ENCODE results near the gene RPL13.
A peak's percentile ranks its signal among the peaks of the same experiment; 100 is the strongest.

RPL13 gene

DNA sequence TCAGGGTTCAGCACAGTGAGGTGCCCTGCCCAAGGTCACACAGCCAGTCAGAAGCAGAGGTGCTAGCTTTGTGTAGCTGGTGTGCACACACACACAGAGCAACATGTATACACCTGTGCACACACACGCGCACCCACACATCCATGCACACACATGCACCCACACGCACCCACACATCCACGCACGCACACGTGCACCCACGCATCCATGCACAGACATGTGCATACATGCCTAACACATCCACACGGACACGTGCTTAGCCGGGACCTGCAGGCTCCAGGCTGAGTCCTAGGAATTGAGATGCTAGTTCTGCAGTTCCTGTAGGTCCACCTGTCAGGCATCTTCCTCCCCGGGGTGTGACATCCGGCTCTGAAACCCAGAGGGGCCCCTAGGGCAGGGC is 39.9 kb downstream of the RPL13 start:
- peaks cover 9% of the 10 kb centered on the region; the same call in 1 of the 2 replicates for H3K4me1 ChIP-seq (ENCODE audit: insufficient read depth, low read length)
- H3K36me3 ChIP-seq (ENCODE audit: insufficient read depth, low read length) = no peaks in the 10 kb centered on the region
- no peaks in the 10 kb centered on the region for H3K9me3 ChIP-seq (ENCODE audit: control insufficient read depth, insufficient read depth, low read length)
- no peak overlapping the region for H3K9ac ChIP-seq (ENCODE audit: low read depth, low read length)

DNA sequence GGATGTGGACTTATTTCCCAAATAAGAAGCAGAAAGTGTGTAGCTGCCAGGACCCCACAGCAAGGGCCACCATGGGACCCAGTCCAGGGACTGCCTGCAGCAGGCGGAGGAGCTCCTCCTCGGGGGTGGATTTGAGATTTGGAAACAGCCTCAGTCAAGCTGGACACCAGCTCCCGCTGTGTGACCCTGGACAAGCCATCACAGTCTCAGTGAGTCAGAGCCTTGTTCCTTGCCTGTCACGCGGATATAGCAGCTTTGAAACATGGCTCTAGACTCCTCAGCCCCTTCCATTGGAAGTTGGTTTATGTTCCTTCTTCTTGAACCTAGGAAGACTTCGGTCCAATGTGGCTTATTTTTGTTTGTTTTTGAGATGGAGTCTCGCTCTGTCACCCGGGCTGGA is 40.5 kb downstream of the RPL13 start:
- Histone ChIP-seq H3K4me1 (ENCODE audit: insufficient read depth, low read length) (peaks cover 9% of the 10 kb centered on the region; the same call in 1 of the 2 replicates), H3K36me3 (ENCODE audit: insufficient read depth, low read length) (no peaks in the 10 kb centered on the region), H3K9me3 (ENCODE audit: control insufficient read depth, insufficient read depth, low read length) (no peaks in the 10 kb centered on the region), H3K9ac (ENCODE audit: low read depth, low read length) (no peak overlapping the region)

DNA sequence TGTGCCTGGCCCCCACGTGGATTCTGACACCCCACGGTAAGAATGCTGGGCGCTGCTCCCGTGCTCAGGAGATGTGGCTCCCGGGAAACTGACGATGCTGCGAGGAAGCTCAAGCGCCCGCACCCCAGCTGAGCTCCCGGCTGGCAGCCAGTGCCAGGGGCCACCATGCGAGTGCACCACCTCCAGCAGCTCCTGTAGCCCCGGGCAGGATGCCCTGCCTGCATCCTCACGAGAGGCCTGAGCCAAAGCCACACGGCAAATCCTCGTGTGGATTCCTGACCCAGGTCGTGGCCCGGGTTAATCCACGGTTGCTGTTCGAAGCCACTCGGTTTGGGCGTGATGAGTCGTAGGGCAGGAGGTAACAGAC is 41.4 kb downstream of the RPL13 start:
- Histone ChIP-seq H3K36me3 (ENCODE audit: insufficient read depth, low read length) (no peaks in the 10 kb centered on the region), H3K9ac (ENCODE audit: low read depth, low read length) (no peak overlapping the region), H3K4me1 (ENCODE audit: insufficient read depth, low read length) (peaks cover 9% of the 10 kb centered on the region; the same call in 1 of the 2 replicates), H3K9me3 (ENCODE audit: control insufficient read depth, insufficient read depth, low read length) (no peaks in the 10 kb centered on the region)

DNA sequence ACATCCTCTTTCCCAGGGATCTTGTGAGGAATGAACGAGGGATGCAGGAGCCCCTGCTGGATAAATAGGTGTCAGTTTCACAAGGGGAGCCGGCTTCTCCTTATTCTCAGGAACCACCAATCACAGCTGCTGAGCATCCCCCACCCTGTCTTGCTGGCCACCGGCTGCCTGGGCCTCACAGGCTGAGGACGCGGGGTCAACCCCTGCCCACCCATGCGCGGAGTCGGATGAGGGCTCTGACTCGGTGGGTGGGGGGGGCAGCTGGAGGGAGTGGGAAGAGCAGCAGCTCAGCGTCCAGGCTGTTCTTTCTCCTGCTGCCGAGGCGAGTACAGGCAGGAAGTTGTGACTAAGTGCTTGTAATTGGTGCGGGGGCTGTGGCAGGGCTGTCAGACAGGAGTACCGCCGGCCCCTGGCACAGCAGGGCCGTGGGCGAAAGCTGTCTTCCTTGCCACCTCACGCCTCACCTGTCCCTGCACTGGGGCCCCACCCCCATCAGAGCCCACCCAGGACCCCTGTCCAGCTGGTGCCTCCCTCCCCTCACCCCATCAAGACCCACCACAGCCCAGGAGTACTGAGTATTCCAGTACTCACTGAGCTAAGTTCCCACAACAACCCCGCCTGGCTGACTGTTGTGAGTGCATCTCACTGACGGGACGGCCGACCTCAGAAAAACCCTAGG is 41.9 kb downstream of the RPL13 start:
- Histone ChIP-seq H3K9me3 (ENCODE audit: control insufficient read depth, insufficient read depth, low read length) (no peaks in the 10 kb centered on the region), H3K9ac (ENCODE audit: low read depth, low read length) (peak overlapping the region; percentile 18), H3K36me3 (ENCODE audit: insufficient read depth, low read length) (no peaks in the 10 kb centered on the region), H3K4me1 (ENCODE audit: insufficient read depth, low read length) (peaks cover 9% of the 10 kb centered on the region; the same call in 1 of the 2 replicates)

DNA sequence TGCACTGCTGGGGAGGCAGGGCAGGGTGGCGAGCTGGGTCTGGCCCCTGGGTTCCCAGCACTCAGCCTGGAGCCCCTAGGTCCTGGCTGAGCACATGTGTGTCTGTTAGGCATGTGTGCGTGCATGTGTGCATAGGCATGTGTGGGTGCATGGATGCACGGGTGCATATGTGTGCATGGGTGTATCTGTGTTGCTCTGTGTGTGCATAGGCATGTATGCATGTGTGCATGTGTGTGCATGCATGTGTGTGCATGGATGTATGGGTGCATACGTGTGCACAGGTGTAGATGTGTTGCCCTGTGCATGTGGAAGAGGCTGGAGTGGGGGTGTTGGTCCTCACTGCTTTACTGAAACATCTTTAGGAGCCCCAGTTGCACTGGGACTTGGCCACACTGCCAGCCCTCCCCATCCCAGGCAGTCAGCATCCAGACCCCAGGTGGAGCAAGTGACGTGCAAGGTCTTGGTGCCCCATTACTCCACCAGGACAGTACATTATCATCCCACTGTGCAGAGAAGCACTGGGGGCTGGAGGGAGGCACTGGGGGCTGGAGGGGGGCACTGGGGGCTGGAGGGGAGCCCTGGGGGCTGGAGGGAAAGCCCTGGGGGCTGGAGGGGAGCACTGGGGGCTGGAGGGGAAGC is 42.6 kb downstream of the RPL13 start:
- Histone ChIP-seq H3K9ac (ENCODE audit: low read depth, low read length) (no peak overlapping the region), H3K4me1 (ENCODE audit: insufficient read depth, low read length) (peaks cover 9% of the 10 kb centered on the region; the same call in 1 of the 2 replicates)

DNA sequence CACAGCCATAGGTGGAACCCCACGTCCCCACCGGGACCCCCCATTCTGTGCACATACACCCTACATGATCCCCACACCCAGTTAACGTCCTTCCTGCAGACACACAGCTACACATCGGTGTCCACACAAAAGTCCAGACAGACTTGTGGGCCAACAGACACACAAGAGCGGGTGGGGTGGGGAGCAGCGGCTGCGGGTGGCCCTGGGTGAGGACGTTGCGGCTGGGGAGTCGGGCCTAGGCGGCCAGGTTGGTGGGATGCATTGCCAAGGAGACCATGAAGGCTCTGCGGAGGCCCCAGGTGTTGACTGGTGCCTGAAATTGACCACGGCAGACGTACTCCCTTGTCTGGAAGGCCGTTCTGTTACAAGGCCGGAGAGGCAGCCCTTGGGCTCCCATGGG is 44.3 kb downstream of the RPL13 start:
- Histone ChIP-seq H3K9me3 (ENCODE audit: control insufficient read depth, insufficient read depth, low read length) (no peaks in the 10 kb centered on the region), H3K9ac (ENCODE audit: low read depth, low read length) (no peak overlapping the region), H3K4me1 (ENCODE audit: insufficient read depth, low read length) (peaks cover 9% of the 10 kb centered on the region; the same call in 1 of the 2 replicates), H3K36me3 (ENCODE audit: insufficient read depth, low read length) (no peaks in the 10 kb centered on the region)

More for the DNA sequence above, 42.6 kb downstream of the RPL13 start:
- H3K9me3 ChIP-seq (ENCODE audit: control insufficient read depth, insufficient read depth, low read length) = no peaks in the 10 kb centered on the region
- no peaks in the 10 kb centered on the region for H3K36me3 ChIP-seq (ENCODE audit: insufficient read depth, low read length)

DNA sequence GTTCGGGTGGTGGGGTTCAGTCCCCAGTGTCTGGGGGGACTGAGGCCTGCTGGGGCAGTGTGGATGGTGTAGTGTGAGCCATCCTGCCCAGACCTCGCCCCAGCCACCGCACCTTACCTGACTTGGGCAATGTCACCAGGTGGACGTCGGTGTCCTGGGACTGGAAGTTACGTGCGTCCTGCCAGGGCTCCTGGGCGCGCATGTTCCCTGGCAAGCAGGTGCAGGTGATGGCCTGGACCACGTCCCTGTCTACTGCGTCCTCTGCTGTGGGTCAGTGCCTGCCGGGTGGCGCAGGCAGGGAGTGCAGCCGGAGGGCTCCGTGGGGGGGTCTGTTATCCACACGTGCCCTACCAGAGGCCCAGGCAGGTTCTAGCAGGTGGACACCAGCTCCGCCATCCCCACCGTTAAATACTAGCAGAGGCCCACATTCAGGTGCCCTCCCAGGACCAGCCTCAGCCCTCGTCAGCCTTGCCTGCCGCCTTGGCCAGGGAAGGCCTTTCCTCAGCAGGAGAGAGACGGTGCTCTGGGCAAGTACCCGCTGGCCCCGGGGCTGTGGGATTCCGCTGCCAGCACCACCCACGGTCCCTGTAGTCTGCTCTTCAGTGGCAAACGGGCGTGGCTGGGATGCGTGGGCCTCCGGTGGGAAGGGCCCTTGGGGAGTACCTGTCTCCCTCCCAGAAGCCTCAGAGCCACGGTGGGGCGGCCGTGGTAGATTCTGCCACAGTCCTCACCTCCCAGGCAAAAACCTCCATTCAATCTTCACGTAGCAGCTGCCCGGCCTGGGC is 44.9 kb downstream of the RPL13 start:
- H3K9ac ChIP-seq (ENCODE audit: low read depth, low read length) = no peak overlapping the region
- no peaks in the 10 kb centered on the region for H3K9me3 ChIP-seq (ENCODE audit: control insufficient read depth, insufficient read depth, low read length)
- no peaks in the 10 kb centered on the region for H3K36me3 ChIP-seq (ENCODE audit: insufficient read depth, low read length)
- H3K4me1 ChIP-seq (ENCODE audit: insufficient read depth, low read length) = peaks cover 9% of the 10 kb centered on the region; the same call in 1 of the 2 replicates

DNA sequence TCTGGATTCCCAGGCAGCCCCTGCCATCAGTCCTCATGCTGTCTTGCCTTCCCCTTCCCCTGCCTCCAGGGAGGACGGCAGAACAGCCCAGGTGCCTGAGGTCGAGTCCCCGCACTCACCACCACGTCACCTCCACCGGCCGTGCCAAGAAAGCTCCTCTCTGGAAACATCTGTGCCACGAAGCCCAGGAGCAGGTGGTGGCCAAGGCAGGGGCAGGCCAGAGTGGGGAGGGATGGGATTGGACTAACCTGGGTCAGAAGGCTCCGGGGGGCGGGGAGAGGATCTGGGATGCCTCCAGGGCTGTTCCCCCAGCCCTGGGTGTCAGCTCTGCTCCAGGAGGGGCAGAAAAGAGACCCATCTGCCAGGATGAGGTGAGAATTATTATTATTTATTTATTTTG is 45.5 kb downstream of the RPL13 start:
- Histone ChIP-seq H3K9me3 (ENCODE audit: control insufficient read depth, insufficient read depth, low read length) (no peaks in the 10 kb centered on the region), H3K36me3 (ENCODE audit: insufficient read depth, low read length) (no peaks in the 10 kb centered on the region), H3K9ac (ENCODE audit: low read depth, low read length) (no peak overlapping the region), H3K4me1 (ENCODE audit: insufficient read depth, low read length) (peaks cover 9% of the 10 kb centered on the region; the same call in 1 of the 2 replicates)

DNA sequence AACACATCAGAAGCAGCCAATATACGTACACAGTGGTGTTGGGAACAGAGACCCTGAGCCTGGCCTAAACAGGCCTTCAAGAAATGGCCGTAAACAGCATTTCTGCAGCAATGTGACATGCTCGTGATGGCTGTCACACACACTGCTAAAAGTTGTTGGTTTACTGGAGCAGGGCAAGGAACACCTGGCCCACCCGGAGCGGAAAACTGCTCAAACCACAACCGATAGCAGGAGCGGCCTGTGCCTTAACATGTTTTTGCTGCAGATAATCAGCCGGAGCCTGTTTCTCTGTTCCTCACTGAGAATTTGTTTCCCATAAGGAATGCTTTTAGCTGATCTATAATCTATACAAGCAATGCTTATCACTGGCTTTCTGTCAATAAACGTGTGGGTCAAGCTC is 47.0 kb downstream of the RPL13 start:
- Histone ChIP-seq H3K36me3 (ENCODE audit: insufficient read depth, low read length) (no peaks in the 10 kb centered on the region), H3K9me3 (ENCODE audit: control insufficient read depth, insufficient read depth, low read length) (no peaks in the 10 kb centered on the region), H3K9ac (ENCODE audit: low read depth, low read length) (no peak overlapping the region), H3K4me1 (ENCODE audit: insufficient read depth, low read length) (peaks cover 4% of the 10 kb centered on the region; the same call in 1 of the 2 replicates)

DNA sequence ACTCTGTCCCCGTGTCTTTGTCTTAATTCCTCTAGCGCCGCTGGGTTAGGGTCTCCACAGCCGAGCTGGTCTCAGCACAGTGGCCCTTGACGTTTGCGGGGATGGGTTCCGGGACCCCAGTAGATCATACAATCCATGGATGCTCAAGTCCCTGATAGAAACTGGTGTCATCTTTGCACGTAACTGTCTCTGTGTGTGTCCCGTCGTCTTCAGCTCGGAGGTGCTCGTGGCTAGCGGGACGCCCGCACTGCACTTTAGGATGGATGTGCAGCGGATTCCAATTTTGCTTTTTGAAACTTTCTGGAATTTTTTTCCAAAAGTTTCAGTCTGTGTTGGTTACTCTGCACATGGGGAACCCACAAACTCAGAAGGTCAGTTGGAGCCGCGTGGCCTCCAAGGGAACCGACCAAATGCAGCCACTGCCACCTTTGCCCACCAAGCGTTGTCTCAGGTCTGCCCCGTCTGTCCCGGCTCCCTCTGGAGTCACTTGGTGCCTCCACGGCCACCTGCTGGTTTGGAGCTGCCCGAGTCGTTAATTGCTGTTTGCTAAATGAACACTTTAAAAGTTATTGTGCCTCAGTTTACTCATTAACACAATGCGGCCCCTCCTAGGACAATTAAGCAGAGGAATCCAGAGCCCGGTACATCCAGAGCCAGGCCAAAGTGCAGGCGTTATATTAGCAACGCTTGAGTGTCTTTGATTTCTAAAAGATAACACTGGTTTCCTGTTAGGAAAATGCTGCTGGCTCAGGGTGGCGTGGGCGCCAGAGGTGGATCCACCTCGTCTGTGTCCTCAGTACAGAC is 47.7 kb downstream of the RPL13 start:
- H3K36me3 ChIP-seq (ENCODE audit: insufficient read depth, low read length) = no peaks in the 10 kb centered on the region
- no peak overlapping the region for H3K9ac ChIP-seq (ENCODE audit: low read depth, low read length)
- no peaks in the 10 kb centered on the region for H3K9me3 ChIP-seq (ENCODE audit: control insufficient read depth, insufficient read depth, low read length)
- peaks cover 4% of the 10 kb centered on the region; the same call in 1 of the 2 replicates for H3K4me1 ChIP-seq (ENCODE audit: insufficient read depth, low read length)

DNA sequence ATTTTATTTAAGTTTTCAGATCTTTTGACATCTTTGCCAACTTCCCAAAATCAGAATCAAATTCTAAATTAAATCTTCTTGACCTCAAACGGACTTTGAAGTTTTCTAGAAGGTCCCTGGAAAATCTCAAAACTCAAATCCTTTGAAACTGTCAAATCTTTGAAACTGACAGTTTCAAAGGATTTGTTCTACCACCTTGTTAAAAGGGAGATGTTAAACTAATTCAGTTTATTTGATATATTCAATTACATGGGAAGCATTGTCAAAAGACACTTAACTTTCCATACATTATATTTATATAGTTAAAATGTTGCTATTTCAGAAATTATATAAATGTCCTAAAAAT is 49.6 kb downstream of the RPL13 start:
- Histone ChIP-seq H3K36me3 (ENCODE audit: insufficient read depth, low read length) (no peaks in the 10 kb centered on the region), H3K4me1 (ENCODE audit: insufficient read depth, low read length) (peaks cover 5% of the 10 kb centered on the region; the same call in 1 of the 2 replicates), H3K9me3 (ENCODE audit: control insufficient read depth, insufficient read depth, low read length) (no peaks in the 10 kb centered on the region), H3K9ac (ENCODE audit: low read depth, low read length) (no peak overlapping the region)

DNA sequence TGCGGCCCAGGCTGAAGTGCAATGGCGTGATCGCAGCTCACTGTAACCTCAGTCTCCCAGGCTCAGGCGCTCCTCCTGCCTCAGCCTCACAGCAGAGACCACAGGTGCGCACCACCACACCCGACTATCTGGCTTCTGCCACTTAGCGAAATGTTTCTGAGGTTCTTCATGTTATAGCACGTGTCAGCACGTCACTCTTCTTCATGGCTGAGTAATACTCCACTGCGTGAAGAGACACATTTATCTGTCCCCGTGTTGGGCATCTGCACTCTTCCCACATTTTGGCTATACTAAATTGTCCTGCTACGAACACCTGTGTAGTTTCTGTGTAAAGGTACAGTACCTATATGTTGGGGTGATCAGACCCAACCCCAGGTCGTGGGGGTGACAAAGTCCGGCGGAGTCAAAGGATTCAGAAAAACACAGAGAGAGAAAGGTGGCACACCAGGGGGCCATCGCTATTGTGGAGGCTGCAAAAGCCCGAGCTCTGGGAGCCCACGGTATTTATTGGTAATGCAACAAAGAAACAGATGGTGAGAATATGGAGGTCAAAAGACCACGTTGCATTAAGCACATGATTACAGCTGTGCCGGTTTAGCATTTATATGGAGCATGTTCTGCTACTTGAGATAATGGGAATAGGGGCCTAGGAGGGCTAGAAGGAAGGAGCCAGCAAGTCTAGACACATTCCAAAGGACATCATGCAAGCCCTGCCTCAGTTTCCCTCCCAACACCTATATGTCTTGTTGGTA is 52.1 kb downstream of the RPL13 start:
- no peak overlapping the region for H3K9ac ChIP-seq (ENCODE audit: low read depth, low read length)
- H3K9me3 ChIP-seq (ENCODE audit: control insufficient read depth, insufficient read depth, low read length) = no peaks in the 10 kb centered on the region
- H3K4me1 ChIP-seq (ENCODE audit: insufficient read depth, low read length) = peaks cover 5% of the 10 kb centered on the region; the same call in 1 of the 2 replicates
- H3K36me3 ChIP-seq (ENCODE audit: insufficient read depth, low read length) = no peaks in the 10 kb centered on the region

DNA sequence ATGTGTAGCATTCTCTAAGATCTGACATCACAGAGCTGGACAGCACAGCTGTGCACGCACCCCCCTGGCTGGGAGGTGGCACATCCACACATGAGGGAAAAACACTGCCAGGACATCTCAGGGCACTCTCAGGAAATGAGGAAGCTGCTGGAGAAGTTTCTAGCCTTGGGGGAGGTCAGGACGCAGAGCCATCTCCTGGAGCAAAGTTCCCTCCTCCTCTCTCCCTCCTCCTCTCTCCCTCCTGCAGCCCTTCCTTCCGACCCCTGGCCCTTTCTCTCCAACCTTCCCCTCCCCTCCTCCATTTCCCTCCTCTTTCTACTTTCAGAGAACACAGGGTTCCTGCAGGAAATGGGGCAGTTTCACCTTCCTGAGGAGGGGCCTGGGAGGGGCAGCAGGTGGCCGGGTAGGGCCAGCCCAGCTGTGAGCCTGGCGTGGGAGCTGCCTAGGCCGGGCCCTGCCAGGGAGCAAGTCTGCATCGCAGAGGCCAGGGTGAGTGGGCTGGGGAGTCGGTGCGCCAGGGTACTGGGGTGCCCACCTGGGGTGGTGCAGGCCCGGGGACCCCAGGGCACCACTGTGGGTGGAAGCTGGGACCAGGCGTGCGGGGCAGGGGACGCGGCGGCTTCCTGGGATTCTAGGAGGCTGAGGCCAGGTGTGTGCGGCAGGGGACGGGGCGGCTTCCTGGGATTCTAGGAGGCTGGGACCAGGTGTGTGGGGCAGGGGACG is 52.9 kb downstream of the RPL13 start, which contains the start of gene DPEP1:
Gene DPEP1 (plus strand): TSS at position 412 of the 723 bp plus-strand sequence. CDS start 16,769 bp downstream, outside the sequence.
- no peak within 1 kb of the TSS for H3K9ac ChIP-seq (ENCODE audit: low read depth, low read length)
- H3K9me3 ChIP-seq (ENCODE audit: control insufficient read depth, insufficient read depth, low read length) = no peaks in the 10 kb centered on the region
- H3K4me1 ChIP-seq (ENCODE audit: insufficient read depth, low read length) = peaks cover 5% of the 10 kb centered on the region; the same call in 1 of the 2 replicates
- no peaks in the 10 kb centered on the region for H3K36me3 ChIP-seq (ENCODE audit: insufficient read depth, low read length)
